Choroid plexus epithelial cell (primary cell): Measurements from ENCODE around the gene MAB21L1.

ENCODE experiments used
- DNase-seq: peaks from one replicate; pipeline ENCODE4 v3.0.0-alpha.2; 2010; ENCODE audit warnings: low read depth
- H3K4me3 ChIP-seq: 2 replicates; pipeline ENCODE4 v1.5.1; 2011; ENCODE audit warnings: low read depth, mild to moderate bottlenecking, control low read depth, low read length, moderate library complexity
- CTCF ChIP-seq: conservative IDR thresholded peaks from 2 replicates; pipeline ENCODE4 v1.5.1; 2011; ENCODE audit warnings: low read depth, mild to moderate bottlenecking, control low read depth, inconsistent platforms, low read length, moderate library complexity

Gene MAB21L1

DNA sequence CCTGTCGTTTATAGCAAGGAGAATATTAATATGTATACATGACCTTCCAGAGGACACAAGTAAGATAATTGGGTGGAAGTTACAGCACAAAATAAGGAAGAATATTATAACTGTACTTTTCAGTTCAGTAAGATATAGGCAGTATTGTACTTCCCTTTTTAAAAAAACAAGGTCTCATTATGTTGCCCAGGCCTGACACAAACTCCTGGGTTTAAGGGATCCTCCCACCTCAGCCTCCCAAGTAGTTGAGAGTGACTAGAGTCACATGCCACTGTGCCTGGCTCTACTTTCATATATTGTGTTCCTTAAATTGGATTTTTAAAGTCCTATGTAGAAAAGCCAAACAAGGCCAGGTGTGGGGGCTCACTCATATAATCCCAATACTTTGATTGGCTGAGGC, 19.5 kb upstream of the MAB21L1 start:
- no peak overlapping the region for H3K4me3 ChIP-seq
- no peak for DNase-seq
- no peak for TF ChIP-seq CTCF

DNA sequence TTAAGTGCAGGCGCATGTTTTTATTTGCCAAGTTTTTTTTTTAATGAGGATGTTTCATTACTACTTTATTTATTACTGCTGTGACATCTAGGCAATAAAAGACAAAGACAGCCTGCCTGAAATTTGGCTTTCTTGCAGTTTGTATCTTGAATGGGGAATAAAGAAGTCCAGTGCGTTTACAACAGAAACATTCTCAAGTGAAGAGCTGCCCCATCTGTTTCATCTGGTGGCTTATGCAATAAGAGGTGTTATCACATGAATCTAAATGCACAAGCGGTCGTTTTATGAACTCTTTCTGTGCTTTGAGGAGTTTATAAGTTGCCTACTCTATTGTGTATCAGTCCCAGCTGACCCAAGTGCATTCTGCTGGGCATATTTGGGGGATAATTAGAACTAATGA, 12.6 kb upstream of the MAB21L1 start:
- H3K4me3 ChIP-seq = no peak overlapping the region
- no peak for TF ChIP-seq CTCF
- no peak for DNase-seq

- no peak overlapping the region for H3K4me3 ChIP-seq
- DNase-seq = no peak
- TF ChIP-seq CTCF = no peak
Measured at GRCh38 chr13:35485424-35485823, 8.9 kb upstream of the MAB21L1 start.

- TF ChIP-seq CTCF = no peak
- no peak for DNase-seq
- H3K4me3 ChIP-seq = no peak overlapping the region
Measured at GRCh38 chr13:35484384-35484783, 7.9 kb upstream of the MAB21L1 start.

GRCh38 chr13:35483761-35484160, 7.3 kb upstream of the MAB21L1 start:
- H3K4me3 ChIP-seq = no peak overlapping the region
- no peak for TF ChIP-seq CTCF
- DNase-seq = no peak

DNA sequence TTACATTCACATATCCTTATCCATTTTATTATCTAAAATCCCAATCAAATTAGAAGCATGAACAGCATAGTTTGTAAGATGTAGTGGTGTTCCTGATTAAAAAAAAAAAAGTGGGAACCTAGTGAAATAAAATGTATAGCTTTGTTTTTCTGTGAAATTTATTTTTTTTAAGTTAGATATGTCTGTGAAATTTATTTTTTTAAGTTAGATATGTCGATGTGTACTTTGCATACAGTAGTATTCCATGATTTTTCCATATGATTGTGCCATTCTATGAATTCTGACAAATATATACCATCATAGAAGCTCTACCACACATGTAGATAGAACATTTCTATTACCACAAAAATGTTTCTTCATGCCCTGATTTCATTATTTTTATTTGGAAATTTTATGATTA, 6.0 kb upstream of the MAB21L1 start:
- TF ChIP-seq CTCF = no peak
- H3K4me3 ChIP-seq = no peak overlapping the region
- DNase-seq = no peak

- DNase-seq = no peak
- H3K4me3 ChIP-seq = no peak overlapping the region
- no peak for TF ChIP-seq CTCF
Measured at GRCh38 chr13:35481777-35482176, 5.3 kb upstream of the MAB21L1 start.
